ENCODE measurements around the gene DYNC1I1. TPM values are rescaled to one million over a fixed set of nuclear protein-coding genes. Genes with fewer than 3 reads are reported as not detected.

DYNC1I1 gene
- total and polyA plus RNA-seq, 10 donors = 0.21 to 7.5 (median 0.86) TPM

DNA sequence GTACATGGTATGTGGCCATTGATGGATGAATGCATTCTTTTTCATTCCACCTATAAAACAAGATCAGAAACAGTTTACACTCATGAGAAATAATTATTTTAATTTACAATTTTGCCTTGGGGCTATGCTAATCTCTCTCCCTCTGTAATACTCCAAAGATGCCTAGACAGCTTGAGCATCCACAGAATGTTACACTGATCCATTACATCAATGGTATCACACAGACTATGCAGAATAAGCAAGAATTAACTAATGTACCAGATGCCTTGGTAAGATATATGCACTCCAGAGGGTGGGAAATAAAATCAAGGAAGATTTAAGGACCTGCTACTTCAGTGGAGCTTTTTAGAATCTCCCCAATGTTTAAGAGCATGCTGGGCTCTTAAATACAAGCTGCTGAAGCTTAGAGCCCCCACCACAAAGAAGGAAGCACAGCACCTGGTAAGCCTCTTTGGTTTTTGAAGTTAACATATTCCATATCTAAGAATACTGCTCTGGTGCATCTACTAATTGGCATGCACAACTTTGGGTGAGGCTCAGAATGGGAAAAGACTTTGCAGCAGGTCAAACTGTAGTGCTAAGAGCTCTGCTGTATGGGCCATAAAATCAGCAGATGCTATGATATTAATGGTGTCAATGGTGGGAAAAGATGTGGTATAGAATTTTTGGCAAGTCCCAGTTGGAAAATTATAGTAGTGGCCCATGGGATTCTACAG is 329.9 kb downstream of the DYNC1I1 start:
- H3K27ac ChIP-seq = no peak overlapping the region
- peaks cover 0 to 15% (median 8%) of the 10 kb centered on the region in 8 donors for H3K9me3 ChIP-seq
- intact Hi-C loops (cut with DNase I; ENCODE audit: low total_unique reads) = no loop called here
- DNase-seq = no peak
- no peak overlapping the region for H3K4me3 ChIP-seq
- H3K27me3 ChIP-seq (replicated peaks in 1 of 7) = no peaks in the 10 kb centered on the region
- no peaks in the 10 kb centered on the region for H3K36me3 ChIP-seq
- no peaks in the 10 kb centered on the region for H3K4me1 ChIP-seq
- TF ChIP-seq POLR2AphosphoS5 (IDR thresholded peaks at IDR 0.05) (no peak), POLR2A (IDR thresholded peaks at IDR 0.05) (no peak)
- TF ChIP-seq, protein P1, sequence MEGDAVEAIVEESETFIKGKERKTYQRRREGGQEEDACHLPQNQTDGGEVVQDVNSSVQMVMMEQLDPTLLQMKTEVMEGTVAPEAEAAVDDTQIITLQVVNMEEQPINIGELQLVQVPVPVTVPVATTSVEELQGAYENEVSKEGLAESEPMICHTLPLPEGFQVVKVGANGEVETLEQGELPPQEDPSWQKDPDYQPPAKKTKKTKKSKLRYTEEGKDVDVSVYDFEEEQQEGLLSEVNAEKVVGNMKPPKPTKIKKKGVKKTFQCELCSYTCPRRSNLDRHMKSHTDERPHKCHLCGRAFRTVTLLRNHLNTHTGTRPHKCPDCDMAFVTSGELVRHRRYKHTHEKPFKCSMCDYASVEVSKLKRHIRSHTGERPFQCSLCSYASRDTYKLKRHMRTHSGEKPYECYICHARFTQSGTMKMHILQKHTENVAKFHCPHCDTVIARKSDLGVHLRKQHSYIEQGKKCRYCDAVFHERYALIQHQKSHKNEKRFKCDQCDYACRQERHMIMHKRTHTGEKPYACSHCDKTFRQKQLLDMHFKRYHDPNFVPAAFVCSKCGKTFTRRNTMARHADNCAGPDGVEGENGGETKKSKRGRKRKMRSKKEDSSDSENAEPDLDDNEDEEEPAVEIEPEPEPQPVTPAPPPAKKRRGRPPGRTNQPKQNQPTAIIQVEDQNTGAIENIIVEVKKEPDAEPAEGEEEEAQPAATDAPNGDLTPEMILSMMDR (IDR thresholded peaks at IDR 0.05 in 8 of 11, conservative IDR thresholded peaks at IDR 0.05 in 3 of 11) = no peak

- H3K27me3 ChIP-seq (replicated peaks in 1 of 7) = no peaks in the 10 kb centered on the region
- peaks cover 0 to 3% (median 0%) of the 10 kb centered on the region in 8 donors for H3K9me3 ChIP-seq
- intact Hi-C loops (cut with DNase I; ENCODE audit: low total_unique reads) = no loop called here
- DNase-seq = no peak
- H3K36me3 ChIP-seq = no peaks in the 10 kb centered on the region
- no peak overlapping the region for H3K27ac ChIP-seq
- no peaks in the 10 kb centered on the region for H3K4me1 ChIP-seq
- TF ChIP-seq POLR2AphosphoS5 (IDR thresholded peaks at IDR 0.05) (no peak), POLR2A (IDR thresholded peaks at IDR 0.05) (no peak)
- TF ChIP-seq, protein P1 (IDR thresholded peaks at IDR 0.05 in 8 of 11, conservative IDR thresholded peaks at IDR 0.05 in 3 of 11) = no peak
- no peak overlapping the region for H3K4me3 ChIP-seq
Measured at GRCh38 chr7:96104984-96105383, 332.6 kb downstream of the DYNC1I1 start.

DNA sequence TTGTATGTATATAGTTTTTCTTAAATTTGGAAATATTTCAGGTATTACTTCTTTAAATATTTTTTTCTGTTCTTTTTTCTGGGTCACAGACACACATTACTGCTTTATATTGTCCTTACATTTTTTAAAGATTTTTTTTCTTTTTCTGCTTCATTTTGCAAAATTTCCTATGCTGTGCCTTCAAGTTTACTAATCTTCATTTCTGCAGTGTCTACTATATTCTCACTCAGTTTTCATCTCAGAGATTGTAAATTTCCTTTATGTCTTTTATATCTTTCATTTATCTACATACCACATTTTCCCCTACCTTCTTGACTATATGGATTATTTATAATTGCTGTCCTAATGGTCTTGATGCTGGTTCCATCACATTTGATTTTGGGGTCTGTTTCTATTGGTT is 339.1 kb downstream of the DYNC1I1 start:
- Histone ChIP-seq H3K9me3 (peaks cover 0 to 8% (median 0%) of the 10 kb centered on the region in 8 donors), H3K4me1 (no peaks in the 10 kb centered on the region), H3K27ac (no peak overlapping the region), H3K4me3 (no peak overlapping the region), H3K27me3 (replicated peaks in 1 of 7) (no peaks in the 10 kb centered on the region), H3K36me3 (no peaks in the 10 kb centered on the region)
- TF ChIP-seq POLR2A (IDR thresholded peaks at IDR 0.05) (no peak), POLR2AphosphoS5 (IDR thresholded peaks at IDR 0.05) (no peak)
- TF ChIP-seq, protein P1 (IDR thresholded peaks at IDR 0.05 in 8 of 11, conservative IDR thresholded peaks at IDR 0.05 in 3 of 11) = no peak
- no peak for DNase-seq
- intact Hi-C loops (cut with DNase I; ENCODE audit: low total_unique reads) = no loop called here

DNA sequence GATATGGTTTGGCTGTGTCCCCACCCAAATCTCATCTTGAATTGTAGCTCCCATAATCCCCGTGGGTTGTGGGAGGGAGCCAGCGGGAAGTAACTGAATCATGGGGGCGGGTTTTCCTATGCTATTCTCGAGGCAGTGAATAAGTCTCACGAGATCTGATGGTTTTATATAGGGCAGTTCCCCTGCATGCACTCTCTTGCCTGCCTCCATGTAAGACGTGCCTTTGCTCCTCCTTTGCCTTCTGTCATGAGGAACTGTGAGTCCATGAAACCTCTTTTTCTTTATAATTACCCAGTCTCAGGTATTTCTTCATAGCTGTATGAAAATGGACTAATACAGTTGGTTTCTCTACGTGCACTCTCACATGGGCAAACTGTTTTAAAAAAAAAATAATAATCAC is 341.8 kb downstream of the DYNC1I1 start:
- TF ChIP-seq POLR2AphosphoS5 (IDR thresholded peaks at IDR 0.05) (no peak), POLR2A (IDR thresholded peaks at IDR 0.05) (no peak)
- TF ChIP-seq, protein P1 (IDR thresholded peaks at IDR 0.05 in 8 of 11, conservative IDR thresholded peaks at IDR 0.05 in 3 of 11) = no peak
- no peak for DNase-seq
- Histone ChIP-seq H3K36me3 (no peaks in the 10 kb centered on the region), H3K9me3 (peaks cover 0 to 8% (median 0%) of the 10 kb centered on the region in 8 donors), H3K4me3 (no peak overlapping the region), H3K27ac (no peak overlapping the region), H3K4me1 (no peaks in the 10 kb centered on the region), H3K27me3 (replicated peaks in 1 of 7) (no peaks in the 10 kb centered on the region)
- 88 to 94% (median 90%) methylated on average over 7 of the region's 7 CpGs for WGBS, 5 donors
- intact Hi-C loops (cut with DNase I; ENCODE audit: low total_unique reads) = no loop called here
